Endothelial cell of hepatic sinusoid (primary cell): ENCODE results near the gene ABCA6.
"Not testable (repeated sequence)": the region's sequence is repeated elsewhere in the genome, so short reads cannot be mapped to it uniquely, and the experiment has no call there.

ENCODE experiments used
- in situ Hi-C: cut with HindIII; loops from 2 replicates; pipeline ENCODE4 v1.10.0; 2017; ENCODE audit warnings: low sequenced_read_pairs

ABCA6 gene

GRCh38 chr17:69082696-69083095, 59.0 kb downstream of the ABCA6 start:
- in situ Hi-C loops: no loop called here

GRCh38 chr17:69078864-69079263, 62.8 kb downstream of the ABCA6 start:
- in situ Hi-C loops: no loop called here

- in situ Hi-C loops: no loop called here
Measured at GRCh38 chr17:69075823-69076222, 65.9 kb downstream of the ABCA6 start.

GRCh38 chr17:69073392-69073791, 68.3 kb downstream of the ABCA6 start:
- in situ Hi-C loops: not testable (repeated sequence)

GRCh38 chr17:69072803-69073256, 68.9 kb downstream of the ABCA6 start:
- in situ Hi-C loops: not testable (repeated sequence)

DNA sequence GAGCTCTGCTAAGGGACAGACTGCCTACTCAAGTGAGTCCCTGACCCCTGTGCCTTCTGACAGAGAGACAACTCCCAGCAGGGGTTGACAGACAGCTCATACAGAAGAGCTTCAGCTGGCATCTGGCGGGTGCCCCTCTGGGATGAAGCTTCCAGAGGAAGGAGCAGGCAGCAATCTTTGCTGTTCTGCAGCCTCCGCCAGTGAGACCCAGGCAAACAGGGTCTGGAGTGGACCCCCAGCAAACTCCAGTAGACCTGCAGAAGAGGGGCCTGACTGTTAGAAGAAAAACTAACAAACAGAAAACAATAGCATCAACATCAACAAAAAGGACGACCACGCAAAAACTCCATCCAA, 70.5 kb downstream of the ABCA6 start:
- in situ Hi-C loops: not testable (repeated sequence)

GRCh38 chr17:69070378-69071232, 71.1 kb downstream of the ABCA6 start:
- in situ Hi-C loops: not testable (repeated sequence)

- in situ Hi-C loops: no loop called here
Measured at GRCh38 chr17:69069226-69069750, 72.4 kb downstream of the ABCA6 start.

GRCh38 chr17:69067274-69068047, 74.2 kb downstream of the ABCA6 start:
- in situ Hi-C loops: no loop called here

DNA sequence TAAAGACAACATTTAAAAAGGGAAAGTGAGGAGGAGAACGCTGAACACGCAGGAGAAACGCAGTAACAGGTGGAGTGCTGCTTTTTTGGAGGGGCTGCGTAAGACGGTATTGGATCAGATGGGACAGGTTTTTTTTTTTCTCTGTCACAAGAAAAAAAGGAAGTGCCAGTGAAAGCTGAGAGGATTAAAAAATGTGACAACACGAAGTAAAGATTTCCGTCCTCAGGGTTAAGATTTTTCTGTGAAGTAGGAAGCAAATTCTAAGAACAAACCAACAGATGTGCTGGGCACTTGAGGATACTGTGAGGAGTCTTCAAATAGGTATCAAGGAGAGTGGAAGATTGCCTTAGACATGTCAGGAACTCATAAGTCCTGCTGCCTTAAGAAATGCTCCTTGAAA, 75.2 kb downstream of the ABCA6 start:
- in situ Hi-C loops: no loop called here

- in situ Hi-C loops: no loop called here
Measured at GRCh38 chr17:69065113-69065512, 76.6 kb downstream of the ABCA6 start.

- in situ Hi-C loops: no loop called here
Measured at GRCh38 chr17:69064476-69064875, 77.2 kb downstream of the ABCA6 start.

DNA sequence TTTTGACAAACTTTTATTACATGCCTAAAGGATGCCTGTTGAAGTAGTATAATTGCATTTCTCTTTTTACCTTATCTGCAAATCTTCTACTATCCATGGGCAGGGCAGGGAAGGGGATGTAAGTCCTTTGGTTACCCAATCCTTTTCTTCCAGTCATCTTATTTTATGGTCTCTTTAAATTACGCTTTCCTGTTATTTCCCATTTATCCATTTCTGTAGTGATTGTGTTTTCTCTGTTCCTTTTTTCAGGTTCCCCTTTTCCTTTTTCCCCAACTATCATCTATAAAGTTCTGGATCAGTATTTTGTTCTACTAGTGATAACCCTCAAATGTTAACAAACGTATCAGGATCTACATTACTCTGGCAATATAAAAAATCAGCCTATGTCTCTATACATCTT, 77.7 kb downstream of the ABCA6 start:
- in situ Hi-C loops: no loop called here

DNA sequence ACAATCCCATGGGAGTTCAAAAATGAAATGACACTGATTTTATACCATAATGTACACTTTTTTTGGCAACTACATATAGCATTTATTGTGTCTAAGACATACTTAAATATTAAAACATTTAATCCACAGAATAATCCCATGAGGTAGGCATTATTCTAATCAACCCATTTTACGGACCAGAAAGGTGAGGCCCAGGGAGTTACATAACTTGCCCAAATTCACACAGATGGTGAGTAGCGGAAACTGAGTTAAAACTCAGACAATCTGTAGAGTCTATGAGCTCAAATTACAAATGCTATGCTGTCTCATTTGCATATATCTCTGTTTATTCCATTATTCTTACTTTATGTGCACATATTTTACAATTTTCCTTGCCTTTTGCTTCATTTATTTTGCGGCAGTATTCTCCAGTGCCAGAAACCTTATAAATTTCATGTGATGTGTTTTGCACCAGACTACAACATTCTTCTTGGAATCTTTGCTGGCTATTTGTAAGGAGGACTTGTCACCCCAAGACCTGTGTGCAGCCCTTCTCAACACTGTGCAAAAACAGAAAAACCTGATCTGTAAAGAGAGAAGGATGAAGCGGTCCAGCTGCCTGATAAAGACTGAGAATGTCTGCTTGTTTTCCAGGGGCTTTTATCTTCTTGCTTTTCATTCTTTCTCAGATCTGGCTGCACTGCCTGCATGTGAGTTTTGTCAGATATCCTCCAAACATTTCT, 78.7 kb downstream of the ABCA6 start:
- in situ Hi-C loops: no loop called here

GRCh38 chr17:69061721-69062556, 79.8 kb downstream of the ABCA6 start:
- in situ Hi-C loops: no loop called here

DNA sequence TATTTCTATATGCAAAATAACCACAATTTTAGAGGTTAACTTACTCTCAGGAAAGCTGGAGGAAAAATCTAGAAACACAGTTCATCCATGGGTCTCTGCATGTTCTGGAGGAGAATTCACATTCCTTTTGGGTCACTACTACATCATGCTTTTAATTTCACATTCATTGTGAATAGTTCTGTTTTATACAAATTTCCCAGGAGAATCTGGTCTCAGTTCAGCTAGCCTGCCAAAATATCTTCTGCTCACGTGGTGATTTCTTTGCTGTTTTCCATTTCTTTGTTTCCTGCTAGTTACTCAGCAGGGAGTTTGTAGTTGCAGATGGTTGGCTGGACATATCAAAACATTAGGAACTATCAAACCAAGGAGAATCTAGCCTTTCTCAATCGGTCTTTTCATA, 80.9 kb downstream of the ABCA6 start, which contains the start of gene ABCA9:
ABCA9 (minus strand) TSS at position 106 of the 400 bp plus-strand sequence. CDS start 9,801 bp downstream, outside the sequence.
- in situ Hi-C loops: no loop called here

- in situ Hi-C loops: no loop called here
Measured at GRCh38 chr17:69059458-69060175, 82.1 kb downstream of the ABCA6 start.

DNA sequence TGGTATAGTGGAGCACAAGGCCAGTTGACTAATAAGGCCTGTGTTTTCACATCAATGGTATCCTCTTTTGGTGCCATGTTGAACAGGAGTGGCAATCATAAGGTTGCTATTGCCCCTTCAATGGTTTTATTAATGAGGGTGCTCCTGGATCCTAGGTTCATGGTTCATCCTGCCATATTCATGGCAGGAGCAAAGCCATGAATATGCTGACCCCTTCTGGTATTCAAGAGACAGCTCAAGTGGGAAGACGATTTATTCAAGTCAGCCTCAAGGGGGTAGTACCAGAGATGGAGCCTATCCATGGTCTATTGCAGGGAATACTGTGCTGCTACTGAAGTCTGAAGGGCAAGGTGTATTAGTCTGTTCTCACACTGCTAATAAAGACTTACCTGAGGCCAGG, 83.5 kb downstream of the ABCA6 start:
- in situ Hi-C loops: no loop called here

GRCh38 chr17:69057280-69057679, 84.4 kb downstream of the ABCA6 start:
- in situ Hi-C loops: no loop called here
